ENCODE measurements around the gene HSD17B1.

The HSD17B1 gene

DNA sequence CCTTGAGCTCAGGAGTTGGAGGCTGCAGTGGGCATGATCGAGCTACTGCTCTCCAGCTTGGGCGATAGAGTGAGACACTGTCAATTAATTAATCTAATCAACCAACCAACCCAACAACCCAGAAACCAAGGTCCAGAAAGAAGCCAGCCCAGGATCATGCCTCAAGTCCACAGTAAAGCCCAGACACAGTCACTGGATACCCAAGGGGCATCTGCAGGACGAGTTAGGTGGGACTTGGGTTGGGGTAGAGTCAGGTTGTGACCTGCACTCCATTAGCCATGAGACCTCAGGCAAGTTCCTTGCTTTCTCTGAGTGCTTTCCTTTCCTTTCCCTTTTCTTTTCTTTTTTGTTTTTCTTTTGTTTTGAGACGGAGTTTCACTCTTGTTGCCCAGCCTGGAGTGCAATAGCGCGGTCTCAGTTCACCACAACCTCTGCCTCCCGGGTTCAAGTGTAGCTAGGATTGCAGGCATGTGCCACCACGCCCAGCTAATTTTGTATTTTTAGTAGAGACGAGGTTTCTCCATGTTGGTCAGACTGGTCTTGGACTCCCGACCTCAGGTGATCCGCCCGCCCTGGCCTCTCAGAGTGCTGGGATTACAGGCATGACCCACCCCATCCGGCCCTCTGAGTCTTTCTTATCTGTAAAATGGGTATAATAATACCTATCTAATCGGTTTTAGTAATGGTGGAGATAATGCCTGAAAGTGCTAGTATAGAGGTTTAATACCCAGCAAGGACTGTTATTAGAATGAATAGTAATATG, 3.5 kb upstream of the HSD17B1 start:
- DNase-seq (ENCODE audit: low spot score): no peak
- Histone ChIP-seq H2AFZ (ENCODE audit: low read length) (no peak overlapping the region), H3K4me3 (ENCODE audit: low read length in 2 of 2) (no peak overlapping the region), H4K91ac (ENCODE audit: low read depth, low read length, poor library complexity) (no peak overlapping the region), H2BK120ac (ENCODE audit: low read depth, low read length) (no peak overlapping the region), H2BK5ac (ENCODE audit: low read length) (no peak overlapping the region), H2AK5ac (ENCODE audit: low read depth, low read length) (no peak overlapping the region), H4K8ac (ENCODE audit: low read depth, low read length) (no peak overlapping the region), H3K4me2 (ENCODE audit: insufficient read depth, low read length, poor library complexity, severe bottlenecking) (peak overlapping the region; percentile 73), H3K18ac (ENCODE audit: low read length) (no peak overlapping the region), H3K14ac (ENCODE audit: low read length) (no peak overlapping the region), H3K9me3 (replicated peaks in 1 of 2; ENCODE audit: control insufficient read depth in 2 of 2, insufficient read depth in 1 of 2, low read depth in 1 of 2, low read length in 2 of 2) (no peaks in the 10 kb centered on the region), H3K4ac (ENCODE audit: low read length) (no peak overlapping the region), H3K36me3 (replicated peaks in 1 of 2; ENCODE audit: control insufficient read depth in 2 of 2, insufficient read depth in 2 of 2, low read length in 2 of 2) (peaks cover 4 to 10% of the 10 kb centered on the region in 2 donors), H3K4me1 (ENCODE audit: control insufficient read depth in 2 of 2, insufficient read depth in 1 of 2, low read depth in 1 of 2, low read length in 2 of 2) (peaks cover 0 to 9% of the 10 kb centered on the region in 2 donors), H2BK15ac (ENCODE audit: low read length) (no peak overlapping the region), H3K27ac (replicated peaks; ENCODE audit: low read length) (peak overlapping the region; percentile 87), H3K79me1 (ENCODE audit: low read depth, low read length) (peaks cover 6% of the 10 kb centered on the region), H3K27me3 (ENCODE audit: control insufficient read depth in 3 of 3, insufficient read depth in 3 of 3, low read depth in 1 of 3, low read length in 3 of 3) (no peaks in the 10 kb centered on the region), H3K9ac (ENCODE audit: low read depth, low read length, poor library complexity) (no peak overlapping the region), H2BK12ac (ENCODE audit: low read length) (no peak overlapping the region), H3K23ac (ENCODE audit: low read depth, low read length, poor library complexity) (no peak overlapping the region)
- no CpG with 5 or more reads among the region's 14 CpGs for WGBS, 2 donors (ENCODE audit: extremely low coverage in 2 of 2, insufficient read length in 2 of 2, insufficient replicate concordance in 1 of 2)

DNA sequence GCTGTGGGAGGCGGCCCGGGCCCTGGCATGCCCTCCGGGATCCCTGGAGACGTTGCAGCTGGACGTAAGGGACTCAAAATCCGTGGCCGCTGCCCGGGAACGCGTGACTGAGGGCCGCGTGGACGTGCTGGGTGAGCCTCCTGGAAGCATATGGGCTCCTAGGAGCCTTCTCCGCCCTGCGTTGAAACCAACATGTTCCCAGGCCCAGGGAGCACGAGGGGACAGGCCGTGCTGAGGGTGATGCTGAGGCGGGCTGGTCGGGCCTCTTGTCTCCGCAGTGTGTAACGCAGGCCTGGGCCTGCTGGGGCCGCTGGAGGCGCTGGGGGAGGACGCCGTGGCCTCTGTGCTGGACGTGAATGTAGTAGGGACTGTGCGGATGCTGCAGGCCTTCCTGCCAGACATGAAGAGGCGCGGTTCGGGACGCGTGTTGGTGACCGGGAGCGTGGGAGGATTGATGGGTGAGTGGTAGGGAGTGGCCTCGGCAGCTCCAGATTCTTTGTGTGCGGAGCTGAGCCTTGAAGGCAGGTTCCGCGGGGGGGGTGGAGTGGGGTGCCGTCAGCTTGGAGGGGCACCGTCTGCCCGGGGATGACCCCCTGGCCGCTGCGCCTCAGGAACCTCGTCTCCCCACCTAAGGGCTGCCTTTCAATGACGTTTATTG, 567 bp downstream of the HSD17B1 start:
- H3K9me3 ChIP-seq (replicated peaks in 1 of 2; ENCODE audit: control insufficient read depth in 2 of 2, insufficient read depth in 1 of 2, low read depth in 1 of 2, low read length in 2 of 2): no peaks in the 10 kb centered on the region
- H4K8ac ChIP-seq (ENCODE audit: low read depth, low read length): peak overlapping the region; percentile 43
- no peaks in the 10 kb centered on the region for H3K27me3 ChIP-seq (ENCODE audit: control insufficient read depth in 3 of 3, insufficient read depth in 3 of 3, low read depth in 1 of 3, low read length in 3 of 3)
- H4K91ac ChIP-seq (ENCODE audit: low read depth, low read length, poor library complexity): no peak overlapping the region
- H3K4me3 ChIP-seq (ENCODE audit: low read length in 2 of 2): peak overlapping the region; percentile 52 to 97
- peak overlapping the region; percentile 37 for H3K23ac ChIP-seq (ENCODE audit: low read depth, low read length, poor library complexity)
- no peak overlapping the region for H3K27ac ChIP-seq (replicated peaks; ENCODE audit: low read length)
- peak overlapping the region; percentile 66 for H2BK5ac ChIP-seq (ENCODE audit: low read length)
- peaks cover 6 to 11% of the 10 kb centered on the region in 2 donors for H3K4me1 ChIP-seq (ENCODE audit: control insufficient read depth in 2 of 2, insufficient read depth in 1 of 2, low read depth in 1 of 2, low read length in 2 of 2)
- H2AK5ac ChIP-seq (ENCODE audit: low read depth, low read length): peak overlapping the region; percentile 54
- H2BK12ac ChIP-seq (ENCODE audit: low read length): no peak overlapping the region
- no peak overlapping the region for H3K9ac ChIP-seq (ENCODE audit: low read depth, low read length, poor library complexity)
- no peak overlapping the region for H2AFZ ChIP-seq (ENCODE audit: low read length)
- no peak overlapping the region for H3K4me2 ChIP-seq (ENCODE audit: insufficient read depth, low read length, poor library complexity, severe bottlenecking)
- no peak overlapping the region for H3K4ac ChIP-seq (ENCODE audit: low read length)
- no peak overlapping the region for H3K18ac ChIP-seq (ENCODE audit: low read length)
- WGBS, 2 donors (ENCODE audit: extremely low coverage in 2 of 2, insufficient read length in 2 of 2, insufficient replicate concordance in 1 of 2): no CpG with 5 or more reads among the region's 45 CpGs
- peak overlapping the region; percentile 72 for H2BK120ac ChIP-seq (ENCODE audit: low read depth, low read length)
- DNase-seq (ENCODE audit: low spot score): no peak
- H2BK15ac ChIP-seq (ENCODE audit: low read length): no peak overlapping the region
- H3K36me3 ChIP-seq (replicated peaks in 1 of 2; ENCODE audit: control insufficient read depth in 2 of 2, insufficient read depth in 2 of 2, low read length in 2 of 2): peaks cover 0 to 3% of the 10 kb centered on the region in 2 donors
- H3K14ac ChIP-seq (ENCODE audit: low read length): no peak overlapping the region
- peaks cover 6% of the 10 kb centered on the region for H3K79me1 ChIP-seq (ENCODE audit: low read depth, low read length)

DNA sequence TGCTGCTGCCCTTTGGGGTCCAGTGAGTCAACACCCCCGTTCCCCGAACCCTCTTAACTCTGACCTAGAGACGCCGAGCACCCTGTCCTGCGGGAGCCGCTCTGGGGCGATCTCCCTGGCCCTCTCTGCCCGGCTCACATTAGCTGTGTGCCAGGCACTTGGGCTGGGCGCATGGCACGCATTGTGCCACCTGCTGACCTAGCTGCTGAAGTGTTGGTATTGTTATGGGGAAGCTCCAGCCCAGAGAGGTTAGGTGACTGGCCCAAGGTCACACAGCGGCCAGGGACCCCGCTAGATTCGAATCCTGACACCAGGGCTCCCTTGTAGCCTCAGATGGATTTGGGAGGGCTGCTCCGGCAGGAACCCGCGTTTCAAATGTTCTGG, 1.1 kb downstream of the HSD17B1 start:
- H3K9me3 ChIP-seq (replicated peaks in 1 of 2; ENCODE audit: control insufficient read depth in 2 of 2, insufficient read depth in 1 of 2, low read depth in 1 of 2, low read length in 2 of 2): no peaks in the 10 kb centered on the region
- H2AFZ ChIP-seq (ENCODE audit: low read length): peak overlapping the region; percentile 96
- H3K79me1 ChIP-seq (ENCODE audit: low read depth, low read length): peaks cover 6% of the 10 kb centered on the region
- H3K4me2 ChIP-seq (ENCODE audit: insufficient read depth, low read length, poor library complexity, severe bottlenecking): peak overlapping the region; percentile 72
- H3K9ac ChIP-seq (ENCODE audit: low read depth, low read length, poor library complexity): peak overlapping the region; percentile 94
- H3K4ac ChIP-seq (ENCODE audit: low read length): peak overlapping the region; percentile 13
- WGBS, 2 donors (ENCODE audit: extremely low coverage in 2 of 2, insufficient read length in 2 of 2, insufficient replicate concordance in 1 of 2): no CpG with 5 or more reads among the region's 16 CpGs
- H2AK5ac ChIP-seq (ENCODE audit: low read depth, low read length): peak overlapping the region; percentile 54
- H2BK12ac ChIP-seq (ENCODE audit: low read length): no peak overlapping the region
- H2BK120ac ChIP-seq (ENCODE audit: low read depth, low read length): peak overlapping the region; percentile 47
- H3K4me1 ChIP-seq (ENCODE audit: control insufficient read depth in 2 of 2, insufficient read depth in 1 of 2, low read depth in 1 of 2, low read length in 2 of 2): peaks cover 6 to 10% of the 10 kb centered on the region in 2 donors
- peak overlapping the region; percentile 66 for H3K18ac ChIP-seq (ENCODE audit: low read length)
- H2BK15ac ChIP-seq (ENCODE audit: low read length): no peak overlapping the region
- H4K91ac ChIP-seq (ENCODE audit: low read depth, low read length, poor library complexity): peak overlapping the region; percentile 2
- peaks cover 0 to 3% of the 10 kb centered on the region in 2 donors for H3K36me3 ChIP-seq (replicated peaks in 1 of 2; ENCODE audit: control insufficient read depth in 2 of 2, insufficient read depth in 2 of 2, low read length in 2 of 2)
- no peak for DNase-seq (ENCODE audit: low spot score)
- H3K27me3 ChIP-seq (ENCODE audit: control insufficient read depth in 3 of 3, insufficient read depth in 3 of 3, low read depth in 1 of 3, low read length in 3 of 3): no peaks in the 10 kb centered on the region
- peak overlapping the region; percentile 83 for H2BK5ac ChIP-seq (ENCODE audit: low read length)
- no peak overlapping the region for H4K8ac ChIP-seq (ENCODE audit: low read depth, low read length)
- peak overlapping the region; percentile 89 to 97 for H3K4me3 ChIP-seq (ENCODE audit: low read length in 2 of 2)
- H3K14ac ChIP-seq (ENCODE audit: low read length): peak overlapping the region; percentile 63
- H3K27ac ChIP-seq (replicated peaks; ENCODE audit: low read length): no peak overlapping the region
- H3K23ac ChIP-seq (ENCODE audit: low read depth, low read length, poor library complexity): peak overlapping the region; percentile 37

Data from neuronal stem cell (in vitro differentiated cells).